GM04504 (cell line): ENCODE results near the gene SSB.
"Not testable (repeated sequence)": the region's sequence is repeated elsewhere in the genome, so short reads cannot be mapped to it uniquely, and the experiment has no call there.

Source experiments
- DNase-seq: peaks from one replicate; pipeline ENCODE4 v3.0.0-alpha.2; 2012; ENCODE audit warnings: low read depth

SSB gene

DNA sequence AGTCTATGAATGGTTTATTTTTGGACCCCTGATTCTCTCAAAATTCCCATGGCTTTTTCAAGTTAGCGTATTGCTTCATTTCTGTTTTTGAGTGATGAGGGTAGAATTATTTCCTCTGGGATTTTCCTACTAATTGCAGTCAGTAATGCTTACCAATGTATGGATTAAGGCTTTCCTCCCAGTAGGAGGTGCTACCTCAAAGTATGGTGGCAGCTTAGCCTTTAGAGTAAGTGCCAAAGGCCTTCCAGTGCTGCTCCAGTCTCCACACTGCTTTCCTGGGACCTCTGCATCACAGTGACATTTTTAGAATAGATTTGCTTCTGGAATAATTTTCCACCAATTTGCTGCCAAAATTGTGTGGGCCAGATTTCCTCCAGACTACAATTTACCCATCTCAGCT is 16.2 kb upstream of the SSB start:
- DNase-seq, result no peak

DNA sequence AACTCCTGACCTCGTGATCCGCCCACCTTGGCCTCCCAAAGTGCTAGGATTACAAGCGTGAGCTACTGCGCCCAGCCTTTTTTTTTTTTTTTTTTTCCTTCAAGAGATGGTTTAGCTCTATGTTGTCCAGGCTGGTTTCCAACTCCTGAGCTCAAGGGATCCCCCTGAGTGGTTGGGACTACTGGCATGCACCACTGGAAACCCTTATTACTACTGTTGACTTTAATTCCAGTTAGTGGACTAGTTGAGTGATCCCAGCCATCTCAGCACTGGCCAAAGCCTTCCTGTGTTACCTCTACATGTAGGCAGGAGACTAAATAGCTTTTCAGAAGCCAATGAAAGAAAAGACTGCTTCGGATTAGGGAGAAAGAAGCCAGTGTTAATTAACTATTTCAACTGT is 8.1 kb upstream of the SSB start:
- no peak for DNase-seq

DNA sequence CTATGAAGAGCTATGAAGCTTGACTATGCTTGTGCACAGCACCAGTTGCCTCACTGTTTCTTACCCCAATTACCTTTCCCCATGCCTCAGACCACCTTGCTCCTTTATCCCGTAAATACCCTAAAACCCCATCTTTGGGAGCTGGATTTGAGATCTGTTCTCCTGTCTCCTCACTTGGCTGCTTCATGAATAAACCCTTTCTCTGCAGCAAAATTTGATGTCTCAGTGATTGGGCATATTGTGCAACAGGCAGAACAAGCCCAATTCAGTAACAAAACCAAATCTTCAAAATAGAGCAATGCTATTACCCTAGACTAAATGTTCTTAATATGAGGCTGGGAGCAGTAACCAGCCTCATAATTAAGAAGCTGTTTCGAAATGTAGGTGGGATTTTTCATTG is 3.5 kb upstream of the SSB start:
- no peak for DNase-seq

DNA sequence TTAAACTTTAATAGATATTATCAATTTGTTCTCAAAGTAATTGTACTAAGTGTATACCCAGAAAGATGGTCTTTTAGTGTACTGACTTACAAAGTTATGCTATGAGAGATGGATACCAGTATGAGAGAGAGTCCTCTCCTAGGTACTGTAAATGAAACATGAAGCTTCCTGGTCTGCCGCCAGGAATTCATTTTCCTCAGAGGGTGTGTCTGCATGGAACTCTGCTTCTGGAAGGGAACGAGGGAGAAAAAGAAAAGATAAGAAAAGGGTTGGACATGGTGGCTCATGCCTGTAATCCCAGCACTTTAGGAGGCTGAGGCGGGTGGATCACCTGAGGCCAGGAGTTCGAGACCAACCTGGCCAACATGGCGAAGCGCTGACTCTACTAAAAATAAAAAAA is 2.2 kb upstream of the SSB start:
- DNase-seq, result no peak

DNA sequence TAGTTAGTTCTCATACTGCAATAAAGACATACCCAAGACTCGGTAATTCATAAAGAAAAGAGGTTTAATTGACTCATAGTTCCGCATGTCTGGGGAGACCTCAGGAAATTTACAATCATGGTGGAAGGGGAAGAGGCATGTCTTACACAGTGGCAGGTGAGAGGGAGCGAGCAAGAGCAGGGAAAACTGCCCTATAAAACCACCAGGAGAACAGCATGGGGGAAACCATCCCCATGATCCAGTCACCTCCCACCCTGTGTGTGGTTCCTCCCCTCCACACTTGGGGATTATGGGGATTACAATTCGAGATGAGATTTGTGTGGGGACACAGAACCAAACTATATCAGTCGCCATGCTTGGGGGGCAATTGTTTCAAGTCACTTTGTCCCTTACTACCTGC is 1.1 kb upstream of the SSB start:
- DNase-seq, result no peak

DNA sequence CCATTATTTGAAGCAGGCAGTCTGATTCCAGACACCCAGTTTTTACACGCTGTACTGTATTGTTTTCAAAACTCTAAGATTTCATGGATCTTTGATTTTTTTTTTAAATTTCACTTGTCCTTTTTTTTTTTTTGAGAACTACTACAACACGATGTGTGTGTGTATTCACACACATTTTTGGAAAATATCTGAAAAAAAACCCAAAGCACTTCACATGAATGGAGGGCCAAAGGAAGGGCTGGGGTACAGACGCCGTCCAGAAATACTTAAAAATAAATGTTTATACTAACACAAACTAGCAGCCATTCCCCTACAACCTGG is 314 bp upstream of the SSB start:
- DNase-seq, result no peak

DNA sequence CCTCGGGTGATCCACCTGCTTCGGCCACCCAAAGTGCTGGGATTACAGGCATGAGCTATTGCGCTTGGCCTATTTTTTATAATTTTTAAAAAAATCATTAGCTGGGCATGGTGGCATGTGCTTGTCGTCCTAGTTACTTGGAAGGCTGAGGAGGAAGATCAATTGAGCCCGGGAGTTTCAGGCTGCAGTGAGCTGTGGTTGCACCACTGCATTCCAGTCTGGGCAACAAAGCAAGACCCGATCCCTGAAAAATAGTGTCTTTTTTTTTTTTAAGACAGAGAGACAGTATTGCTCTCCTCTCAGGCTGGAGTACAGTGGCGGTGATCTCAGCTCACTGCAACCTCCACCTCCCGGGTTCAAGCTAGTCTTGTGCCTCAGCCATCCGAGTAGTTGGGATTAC is 4.8 kb downstream of the SSB start:
- no peak for DNase-seq

DNA sequence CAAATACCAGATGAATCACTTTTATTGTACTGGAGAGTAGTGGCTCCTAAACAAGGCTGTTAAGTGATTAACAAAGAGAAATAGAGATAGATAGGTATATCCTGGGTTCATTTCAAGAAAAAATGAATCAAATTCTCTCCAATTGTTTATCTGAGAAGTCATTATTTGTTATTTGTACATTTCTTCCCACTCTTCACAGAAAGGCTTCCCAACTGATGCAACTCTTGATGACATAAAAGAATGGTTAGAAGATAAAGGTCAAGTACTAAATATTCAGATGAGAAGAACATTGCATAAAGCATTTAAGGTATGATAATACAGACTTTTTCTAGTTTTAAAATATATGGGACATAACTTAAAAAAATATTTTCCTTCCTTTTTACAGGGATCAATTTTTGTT is 7.9 kb downstream of the SSB start:
- DNase-seq, result no peak

DNA sequence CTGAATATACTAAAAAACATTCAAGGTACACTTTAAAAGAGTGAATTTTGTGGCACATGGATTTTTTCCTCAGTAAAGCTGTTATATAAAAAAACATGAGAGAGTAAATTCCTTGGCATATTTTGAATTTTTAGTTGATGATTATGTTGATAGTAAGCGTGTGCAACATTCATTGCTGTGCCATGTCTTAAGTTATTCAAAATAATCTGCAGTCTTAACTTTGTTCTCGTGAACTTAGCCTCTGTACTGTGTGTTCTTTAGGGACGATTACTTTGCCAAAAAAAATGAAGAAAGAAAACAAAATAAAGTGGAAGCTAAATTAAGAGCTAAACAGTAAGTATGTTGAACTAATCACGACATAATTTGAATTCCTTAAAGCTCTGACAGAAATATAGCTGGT is 9.6 kb downstream of the SSB start:
- no peak for DNase-seq

DNA sequence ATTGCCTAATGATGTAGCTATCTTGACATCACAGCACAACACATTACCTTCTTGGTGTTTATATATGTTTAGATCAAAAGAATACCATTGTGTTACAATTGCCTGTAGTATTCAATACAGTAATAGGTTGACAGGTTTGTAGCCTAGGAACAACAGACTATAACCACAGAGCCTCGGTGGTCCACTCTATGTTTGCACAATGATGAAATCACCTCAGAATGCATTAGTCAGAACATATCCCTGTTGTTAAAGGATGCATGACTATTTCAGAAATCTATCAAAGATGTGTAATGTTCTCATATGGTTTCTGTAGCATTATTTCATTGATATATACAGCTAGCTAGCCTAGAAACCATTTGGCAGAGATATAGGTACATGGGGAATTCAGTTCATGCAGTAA is 17.2 kb downstream of the SSB start:
- no peak for DNase-seq

DNA sequence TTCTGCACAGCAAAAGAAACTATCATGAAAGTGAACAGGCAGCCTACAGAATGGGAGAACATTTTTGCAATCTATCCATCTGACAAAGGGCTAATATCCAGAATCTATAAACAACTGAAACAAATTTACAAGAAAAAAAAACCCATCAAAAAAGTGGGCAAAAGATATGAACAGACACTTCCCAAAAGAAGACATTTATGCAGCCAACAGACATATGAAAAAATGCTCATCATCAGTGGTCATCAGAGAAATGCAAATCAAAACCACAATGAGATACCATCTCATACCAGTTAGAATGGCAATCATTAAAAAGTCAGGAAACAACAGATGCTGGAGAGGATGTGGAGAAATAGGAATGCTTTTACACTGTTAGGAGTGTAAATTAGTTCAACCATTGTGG is 18.3 kb downstream of the SSB start:
- DNase-seq, result not testable (repeated sequence)

DNA sequence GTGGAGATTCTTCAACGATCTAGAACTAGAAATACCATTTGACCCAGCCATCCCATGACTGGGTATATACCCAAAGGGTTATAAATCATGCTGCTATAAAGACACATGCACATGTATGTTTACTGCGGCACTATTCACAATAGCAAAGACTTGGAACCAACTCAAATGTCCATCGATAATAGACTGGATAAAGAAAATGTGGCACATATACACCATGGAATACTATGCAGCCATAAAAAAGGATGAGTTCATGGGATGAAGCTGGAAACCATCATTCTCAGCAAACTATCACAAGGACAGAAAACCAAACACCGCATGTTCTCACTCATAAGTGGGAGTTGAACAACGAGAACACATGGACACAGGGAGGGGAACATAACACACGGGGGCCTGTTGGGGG is 18.7 kb downstream of the SSB start:
- not testable (repeated sequence) for DNase-seq

DNA sequence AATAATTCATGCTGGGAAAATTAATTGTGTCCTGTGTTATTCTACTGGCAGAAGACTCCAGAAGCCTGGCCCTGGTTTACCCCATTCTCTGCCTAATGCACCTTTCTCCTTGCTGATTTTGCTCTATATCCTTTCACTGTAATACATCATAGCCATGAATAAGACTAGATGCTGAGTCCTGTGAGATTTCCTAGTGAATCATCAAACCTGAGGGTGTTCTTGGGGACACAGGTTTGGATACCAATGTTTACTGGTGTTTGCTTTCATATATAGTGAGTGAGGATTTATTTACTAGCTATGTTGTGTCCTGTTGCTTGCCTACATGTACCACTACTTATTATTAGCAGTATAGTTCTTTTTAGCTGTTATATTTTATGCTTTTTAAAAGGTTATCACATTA is 19.6 kb downstream of the SSB start:
- no peak for DNase-seq

DNA sequence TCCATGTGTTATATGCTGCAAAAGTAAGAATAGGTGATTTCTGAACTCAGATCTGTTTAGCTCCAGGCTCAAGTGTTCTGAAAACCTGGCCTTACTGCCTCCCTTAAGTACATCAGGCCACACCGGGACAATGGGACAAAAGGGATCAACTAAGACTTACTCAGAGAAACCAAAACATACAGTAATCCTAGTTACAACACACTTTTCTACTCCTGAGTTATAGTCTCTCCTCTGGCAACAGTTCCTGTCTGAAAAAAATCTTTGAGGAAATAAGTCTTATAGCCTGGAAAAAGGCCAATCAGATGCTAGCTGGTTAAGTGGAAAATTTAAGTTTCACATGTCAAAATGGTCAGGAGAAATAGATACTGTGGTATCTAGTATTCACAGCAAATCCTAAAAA is 20.4 kb downstream of the SSB start:
- no peak for DNase-seq

DNA sequence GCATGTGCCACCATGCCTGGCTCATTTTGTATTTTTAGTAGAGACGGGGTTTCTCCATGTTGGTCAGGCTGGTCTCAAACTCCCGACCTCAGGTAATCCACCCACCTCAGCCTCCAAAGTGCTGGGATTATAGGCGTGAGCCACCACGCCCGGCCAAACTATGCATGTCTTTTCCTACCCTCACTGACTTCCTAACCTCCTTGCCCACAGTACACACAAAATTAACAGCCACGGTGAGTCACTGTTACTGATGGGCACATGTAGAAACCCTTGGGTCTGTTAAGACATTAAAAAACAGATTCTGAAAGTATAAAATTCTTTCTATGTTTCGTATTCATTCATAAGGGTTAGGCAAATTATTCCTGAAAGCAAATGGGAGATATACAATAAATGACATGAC is 21.4 kb downstream of the SSB start:
- DNase-seq, result not testable (repeated sequence)

DNA sequence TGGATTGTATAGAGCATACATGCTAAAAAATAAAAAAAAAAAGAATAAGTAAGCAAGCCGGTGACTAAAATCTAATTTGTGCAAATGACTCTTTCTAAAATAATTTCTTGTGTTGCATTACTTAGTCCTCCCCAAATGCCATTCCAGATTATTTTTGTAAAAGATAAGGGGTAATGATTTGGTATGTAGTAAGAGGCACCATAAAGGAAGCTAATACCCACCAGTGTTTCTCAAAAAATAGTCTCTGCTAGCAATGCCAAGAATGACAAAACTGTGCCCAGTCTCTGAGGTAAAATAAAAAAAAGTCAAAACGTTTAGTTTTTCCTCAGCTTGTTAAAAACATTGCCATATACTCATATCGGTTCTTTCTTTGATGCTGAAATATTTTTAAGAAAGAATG is 23.4 kb downstream of the SSB start:
- no peak for DNase-seq

DNA sequence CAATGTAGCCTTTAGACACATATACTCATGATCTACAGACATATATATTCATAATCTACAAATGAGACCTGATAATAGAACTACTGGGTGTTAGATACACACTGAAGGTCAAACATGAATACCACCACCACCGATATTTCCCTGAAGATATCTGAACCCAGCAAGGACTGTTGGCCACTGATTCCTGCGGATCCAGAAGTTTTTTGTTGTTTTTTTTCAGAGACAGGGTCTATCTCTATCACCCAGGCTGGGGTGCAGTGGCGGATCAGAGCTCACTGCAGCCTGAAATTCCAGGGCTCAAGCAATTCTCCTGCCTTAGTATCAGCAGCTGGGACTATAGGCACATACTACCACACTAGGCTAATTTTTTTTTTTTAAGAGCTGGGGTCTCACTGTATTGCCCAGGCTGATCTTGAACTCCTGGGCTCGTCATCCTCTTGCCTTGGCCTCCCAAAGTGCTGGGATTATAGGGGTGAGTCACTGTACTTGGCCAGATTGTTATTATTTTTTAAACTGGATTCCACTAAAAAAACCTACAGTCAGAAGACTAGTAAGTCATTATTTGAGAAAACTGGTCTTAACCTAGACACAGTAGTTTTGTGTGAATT is 24.2 kb downstream of the SSB start:
- no peak for DNase-seq

DNA sequence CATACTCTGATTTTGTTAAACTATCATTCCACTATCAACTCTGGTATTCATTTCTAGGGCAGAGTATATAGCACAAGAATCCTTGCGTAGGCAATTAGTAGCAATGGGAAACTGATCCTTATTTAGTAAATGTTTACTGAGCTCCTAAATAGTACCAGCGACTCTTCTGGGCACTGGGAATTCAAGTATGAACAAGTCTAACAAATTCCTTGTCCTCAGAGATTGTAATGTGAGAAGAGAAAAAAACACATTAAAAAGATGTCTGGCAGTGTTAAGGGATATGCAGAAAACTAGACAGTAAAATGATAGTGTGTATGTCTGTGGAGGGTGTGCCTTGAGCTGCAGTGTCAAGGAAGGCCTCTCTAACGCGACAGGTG is 25.3 kb downstream of the SSB start:
- no peak for DNase-seq

DNA sequence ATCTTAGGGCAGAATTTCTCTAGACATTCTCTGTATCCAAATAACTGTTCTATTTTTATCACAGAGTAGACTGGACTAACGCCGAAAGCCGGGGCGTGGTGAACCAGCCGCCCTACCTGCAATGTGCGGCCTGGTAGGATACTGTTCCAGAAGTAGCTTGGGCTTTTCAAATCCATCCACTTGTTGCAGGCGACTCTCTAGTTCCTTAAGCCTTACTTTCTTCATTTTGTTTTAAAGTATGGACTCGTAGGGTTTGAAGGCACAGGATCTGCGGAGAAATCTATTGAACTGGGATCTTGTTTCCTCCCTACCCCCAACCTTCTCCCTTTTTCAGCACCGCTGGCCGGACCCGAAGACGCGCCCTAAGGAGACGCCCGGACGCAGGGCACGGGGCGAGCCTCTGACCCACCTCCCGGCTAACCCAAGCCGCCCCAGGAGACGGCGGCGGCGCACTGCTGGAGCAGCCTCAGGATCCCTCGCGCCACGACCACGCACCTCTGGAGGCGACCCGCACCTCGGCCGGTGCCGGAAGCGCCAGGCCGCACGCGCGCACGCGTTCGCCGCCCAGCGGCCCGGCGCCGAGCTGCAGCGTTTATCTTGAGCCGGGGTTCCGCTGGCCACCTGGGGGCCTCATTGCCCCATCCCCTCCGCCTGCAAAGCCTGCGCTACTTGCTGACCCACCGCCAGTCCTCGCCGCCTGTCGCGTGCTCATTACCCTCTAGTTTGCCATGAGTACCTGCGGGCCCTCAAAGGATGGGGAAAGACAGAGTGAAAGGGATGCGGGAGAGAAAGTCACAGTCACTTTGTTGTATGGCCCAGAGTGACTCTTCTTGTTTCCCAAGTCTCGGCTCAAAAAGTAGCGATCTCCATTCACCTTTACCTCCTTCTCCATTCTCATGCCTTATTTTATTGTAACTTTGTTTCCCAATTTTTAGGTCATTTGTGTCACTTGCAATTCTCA is 26.0 kb downstream of the SSB start, which contains the start of gene METTL5:
Gene METTL5 (minus strand): TSS at position 533 of the 961 bp plus-strand sequence. CDS start 308 bp downstream, at position 225.
- DNase-seq, result peak; percentile 44

DNA sequence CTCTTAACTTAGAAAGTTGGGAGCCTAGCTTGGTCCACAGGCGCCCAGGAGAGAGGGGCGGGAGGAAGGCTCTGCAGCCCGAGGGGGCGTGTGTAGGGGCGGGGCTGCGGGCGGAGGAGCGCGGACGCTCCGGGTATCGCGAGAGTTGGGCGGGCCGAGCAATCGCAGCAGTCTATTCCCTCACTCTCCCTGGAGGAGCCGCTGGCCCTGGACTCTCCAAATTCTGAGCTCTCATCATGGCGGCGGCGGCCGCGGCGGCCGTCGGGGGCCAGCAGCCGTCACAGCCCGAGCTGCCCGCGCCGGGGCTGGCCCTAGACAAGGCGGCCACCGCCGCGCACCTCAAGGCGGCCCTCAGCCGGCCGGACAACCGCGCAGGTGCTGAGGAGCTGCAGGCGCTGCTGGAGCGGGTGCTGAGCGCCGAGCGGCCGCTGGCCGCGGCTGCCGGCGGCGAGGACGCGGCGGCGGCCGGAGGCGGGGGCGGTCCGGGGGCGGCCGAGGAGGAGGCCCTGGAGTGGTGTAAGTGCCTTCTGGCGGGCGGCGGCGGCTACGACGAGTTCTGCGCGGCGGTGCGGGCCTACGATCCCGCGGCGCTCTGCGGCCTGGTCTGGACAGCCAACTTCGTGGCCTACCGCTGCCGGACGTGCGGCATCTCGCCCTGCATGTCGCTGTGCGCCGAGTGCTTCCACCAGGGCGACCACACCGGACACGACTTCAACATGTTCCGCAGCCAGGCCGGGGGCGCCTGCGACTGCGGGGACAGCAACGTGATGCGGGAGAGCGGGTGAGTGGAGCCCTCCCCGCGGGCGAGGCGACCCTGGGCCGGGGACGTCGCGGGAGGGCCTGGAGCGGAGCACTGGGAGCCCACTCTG is 28.8 kb downstream of the SSB start, which contains the start of gene UBR3:
Gene UBR3 (plus strand): TSS at position 183 of the 869 bp plus-strand sequence. CDS start 54 bp downstream, at position 237.
- peak; percentile 85 for DNase-seq

DNA sequence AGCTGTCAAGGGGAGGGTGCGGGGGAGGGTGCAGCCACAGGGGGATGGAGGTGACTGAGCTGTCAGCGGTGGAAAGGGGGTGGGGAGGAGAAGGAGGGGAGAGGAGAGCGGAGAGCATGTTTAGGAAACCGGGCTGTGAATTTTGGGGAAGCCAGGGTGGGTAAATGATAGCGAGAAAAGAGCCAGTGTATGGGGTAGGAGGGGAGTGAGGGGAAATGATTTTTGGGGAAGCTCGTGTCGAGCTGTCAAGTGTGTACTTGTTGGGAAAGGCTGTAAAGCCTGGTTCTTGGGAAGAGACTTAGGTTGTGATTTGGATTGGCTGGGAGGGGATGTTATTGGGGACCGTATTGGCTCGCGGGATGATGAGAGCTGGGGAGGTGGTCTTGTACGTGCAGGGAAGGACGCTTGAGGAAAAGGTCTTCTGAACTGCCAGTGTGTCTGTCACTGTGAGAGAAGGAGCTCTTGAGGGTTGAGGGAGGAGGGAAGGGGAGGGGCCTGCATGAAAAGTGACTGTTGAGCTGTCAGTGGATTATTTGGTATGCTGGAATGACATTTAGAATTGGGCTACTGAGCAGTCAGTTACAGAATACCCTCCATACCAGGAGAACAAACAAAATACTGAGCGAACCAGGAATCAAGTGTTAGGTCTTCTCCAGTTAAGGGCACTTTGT is 29.6 kb downstream of the SSB start:
- no peak for DNase-seq

DNA sequence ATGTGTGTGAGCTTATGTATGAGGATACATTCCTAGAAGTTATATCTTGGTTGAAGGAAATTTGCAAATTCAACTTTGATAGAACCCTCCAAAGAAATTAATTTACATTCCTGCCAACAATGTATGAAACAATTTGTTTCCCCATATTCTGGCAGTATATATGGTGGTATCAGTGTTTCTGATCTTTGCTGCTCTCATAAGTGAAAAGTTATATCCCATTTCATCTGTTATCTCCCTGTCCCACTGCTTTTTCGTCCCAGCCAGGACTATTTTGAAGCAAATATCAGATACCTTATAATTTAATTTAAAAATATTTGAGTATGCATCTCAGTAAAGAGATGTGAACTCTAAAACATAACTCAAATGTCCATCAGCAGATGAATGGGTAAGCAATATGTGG is 35.7 kb downstream of the SSB start:
- no peak for DNase-seq
